GM21737 (cell line): ENCODE results near the gene SLC25A22.

Experiments used
- ATAC-seq: cut with Tn5 transposase; IDR thresholded peaks from one replicate; pipeline ENCODE4 v1.9.1; 2021; ENCODE audit warnings: mild to moderate bottlenecking, moderate library complexity; ENCODE audit not compliant: unreplicated experiment

SLC25A22 gene

DNA sequence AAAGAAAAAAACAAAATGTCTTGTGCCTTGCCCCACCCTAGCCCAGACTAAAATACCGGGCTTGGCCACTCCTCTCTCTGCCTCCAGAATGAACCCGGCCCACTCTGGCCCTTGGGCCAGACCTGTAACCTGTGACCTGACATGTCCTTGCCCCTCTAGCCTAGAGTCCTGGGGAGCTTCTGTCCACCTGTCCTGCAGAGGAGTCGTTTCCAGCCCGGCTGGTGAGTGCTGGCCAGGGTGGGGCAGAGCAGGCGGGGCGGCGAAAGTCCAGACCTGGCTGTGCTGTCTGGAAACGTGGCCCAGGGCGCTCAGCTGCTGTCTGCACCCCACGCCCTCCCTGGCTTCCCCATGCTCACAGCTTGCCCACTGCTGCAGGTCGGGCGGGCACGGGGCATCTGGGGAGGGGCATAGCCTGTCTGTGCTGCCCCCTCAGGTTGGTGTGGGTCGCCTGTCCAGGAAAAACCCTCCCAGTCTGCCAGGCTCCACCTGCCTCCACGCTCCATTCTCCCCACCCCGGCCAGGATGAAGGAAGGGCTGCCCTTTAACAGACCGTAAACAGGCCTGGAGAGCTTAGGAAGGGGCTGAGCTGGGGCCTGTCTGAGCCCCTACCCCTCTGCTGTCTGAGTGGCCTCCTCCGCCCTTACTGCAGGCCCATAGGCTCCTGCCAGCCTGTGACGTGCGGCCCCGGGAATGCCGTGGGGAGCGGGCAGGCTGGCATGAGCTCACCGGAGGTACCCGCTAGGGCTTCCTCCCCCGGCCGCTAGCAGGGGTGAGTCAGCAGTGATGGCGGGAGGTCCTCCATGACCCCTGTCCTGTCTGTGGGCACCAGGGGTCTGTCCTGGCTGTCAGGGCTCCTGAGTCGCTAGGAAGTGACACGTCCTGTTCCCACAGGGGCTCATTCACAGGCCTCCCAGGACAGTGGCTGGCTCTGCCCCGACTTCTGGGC lies 36.6 kb upstream of the SLC25A22 start:
- ATAC-seq = no peak

DNA sequence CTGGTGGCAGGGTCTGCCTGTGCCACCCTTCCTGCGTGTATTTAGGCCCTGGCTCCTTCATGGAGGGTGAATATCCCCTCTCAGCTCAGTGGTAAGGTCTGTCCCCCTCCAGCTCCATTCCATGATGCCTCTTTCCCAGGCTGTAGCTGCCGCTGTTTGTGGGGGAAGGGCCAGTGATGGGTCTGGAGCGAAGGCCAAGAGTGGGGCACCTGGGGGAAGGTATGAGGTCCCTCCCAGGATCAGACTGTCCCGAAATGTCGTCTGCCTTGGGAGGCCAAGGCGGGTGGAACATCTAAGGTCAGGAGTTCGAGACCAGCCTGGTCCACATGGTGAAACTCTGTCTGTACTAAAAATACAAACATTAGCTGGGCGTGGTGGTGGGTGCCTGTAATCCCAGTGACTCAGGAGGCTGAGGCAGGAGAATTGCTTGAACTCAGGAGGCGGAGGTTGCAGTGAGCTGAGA lies 35.8 kb upstream of the SLC25A22 start:
- ATAC-seq = no peak

DNA sequence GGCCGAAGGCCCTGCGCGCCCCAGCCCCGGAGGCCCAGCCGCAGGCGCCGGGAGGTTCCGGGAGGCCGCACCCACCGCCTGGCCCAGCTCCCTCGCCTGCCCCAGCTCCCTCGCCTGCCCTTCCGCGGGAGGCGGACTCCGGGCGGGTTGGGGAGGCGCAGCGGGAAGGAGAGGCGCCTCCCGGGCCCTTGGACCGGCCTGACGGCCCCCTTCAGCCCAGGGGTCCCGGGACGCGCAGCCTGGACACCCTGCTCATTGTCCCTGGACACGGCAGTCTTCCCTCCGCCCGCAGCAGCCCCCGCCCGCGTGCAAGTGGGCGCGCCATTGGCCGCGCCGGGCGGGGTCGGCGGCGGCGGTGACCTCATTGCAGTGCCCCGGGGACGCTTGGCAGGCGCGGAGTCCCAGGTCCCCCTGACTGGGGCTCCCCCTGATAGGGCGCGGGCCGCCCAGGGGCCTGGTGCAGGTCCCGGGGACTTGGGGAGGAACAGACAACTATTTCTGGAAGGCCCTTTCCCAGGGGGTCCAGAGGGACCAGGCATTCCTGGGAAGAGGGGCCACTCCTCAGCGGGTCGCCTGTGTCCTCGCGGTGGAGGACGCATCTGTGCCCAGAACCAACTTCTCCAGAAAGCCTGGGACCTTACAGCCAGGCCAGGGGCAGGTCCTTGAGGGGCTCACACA lies 35.2 kb upstream of the SLC25A22 start:
- no peak for ATAC-seq

DNA sequence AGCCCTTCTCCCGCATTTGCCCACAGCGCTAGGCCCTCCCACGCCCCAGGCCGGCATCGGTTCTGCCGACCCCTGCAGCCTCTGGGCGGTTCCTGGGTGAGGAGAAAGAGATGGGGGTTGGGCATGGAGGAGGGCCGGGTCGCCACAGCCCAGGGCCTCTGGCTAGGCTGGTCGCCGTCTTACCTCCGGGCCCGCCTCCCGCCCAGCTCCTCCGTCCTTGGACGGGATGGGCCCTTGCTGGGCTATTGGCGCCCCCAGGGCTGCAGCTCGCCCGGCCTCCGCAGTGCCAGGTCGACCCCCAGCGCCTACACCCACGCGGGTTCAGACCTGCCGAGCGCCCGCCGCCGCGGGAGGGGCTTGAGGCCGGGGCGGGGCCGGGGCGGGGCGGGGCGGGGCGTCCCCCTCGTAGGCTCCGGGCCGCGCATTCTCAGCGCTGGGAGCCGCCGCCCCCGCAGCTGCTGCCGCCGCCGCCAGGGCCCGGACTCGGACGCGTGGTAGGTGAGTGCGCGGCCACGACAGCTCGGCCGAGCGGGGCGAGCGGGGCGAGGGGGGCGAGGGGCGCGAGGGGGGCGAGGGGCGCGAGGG lies 34.5 kb upstream of the SLC25A22 start, which contains the start of gene CD151:
TSS of gene CD151 (plus strand) at position 424 of the 585 bp plus-strand sequence. CDS start 3,118 bp downstream, outside the sequence.
- ATAC-seq = no peak

DNA sequence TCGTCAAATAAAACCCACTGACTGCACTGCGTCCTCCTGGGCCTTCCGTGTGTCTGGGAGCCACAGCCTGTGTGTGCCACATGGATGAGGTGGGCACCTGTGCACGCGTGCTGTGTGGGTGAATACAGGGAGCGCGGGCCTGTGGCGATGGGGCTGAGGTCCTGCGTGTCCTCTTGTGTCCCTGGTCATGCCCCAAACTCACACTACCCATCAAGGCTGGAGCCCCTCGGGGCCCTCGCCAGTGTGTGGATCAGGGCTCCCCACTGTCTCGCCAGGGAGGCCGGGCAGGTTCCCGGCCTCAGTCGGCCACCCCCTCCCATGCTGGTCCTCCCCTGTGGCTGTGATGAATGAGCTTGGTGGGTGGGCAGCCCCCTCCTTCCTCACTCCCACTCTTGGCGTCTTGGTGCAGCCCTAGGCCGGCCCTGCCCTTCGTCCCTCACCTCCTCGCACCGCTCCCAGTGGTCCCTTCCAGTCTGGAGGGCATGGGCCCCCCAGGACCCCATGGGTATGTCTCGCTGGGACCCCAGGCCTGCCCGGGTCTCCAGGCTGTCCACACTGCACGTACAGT lies 34.0 kb upstream of the SLC25A22 start:
- ATAC-seq = no peak

DNA sequence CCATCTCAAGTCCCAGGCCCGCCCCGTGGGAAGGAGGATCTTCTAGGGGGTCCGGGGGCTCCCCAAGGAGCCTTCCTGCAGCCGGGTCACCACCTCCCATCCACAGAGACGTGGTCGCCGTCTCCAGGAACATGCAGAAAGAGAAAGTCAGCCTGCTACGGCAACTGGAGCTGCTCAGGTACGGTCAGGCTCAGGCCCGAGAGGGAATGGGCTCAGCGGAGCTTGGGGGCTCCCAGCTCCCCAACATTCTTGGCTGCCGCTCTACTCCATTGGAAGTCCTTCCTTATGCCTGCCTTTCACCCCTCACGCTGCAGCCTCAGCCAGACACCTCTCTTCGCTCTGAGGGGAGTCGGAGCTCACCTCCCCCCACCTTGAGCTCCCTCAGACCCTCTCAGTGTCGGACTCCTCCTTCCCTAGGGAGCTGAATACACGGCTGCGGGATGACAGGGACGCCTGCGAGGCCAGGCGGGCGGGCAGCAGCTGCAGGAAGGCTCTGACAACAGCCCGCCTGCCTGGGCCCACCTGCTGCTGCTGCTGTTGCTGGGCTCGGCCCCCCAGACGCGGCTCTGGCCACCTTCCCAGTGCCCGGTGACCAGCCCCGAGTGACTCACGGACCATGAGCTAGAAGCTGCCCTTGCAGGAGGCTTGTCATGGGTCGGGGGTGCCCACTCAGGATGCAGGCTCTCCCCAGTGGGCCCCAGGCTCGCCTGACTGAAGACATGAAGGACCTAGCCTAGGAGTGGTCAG lies 33.2 kb upstream of the SLC25A22 start:
- ATAC-seq = no peak

DNA sequence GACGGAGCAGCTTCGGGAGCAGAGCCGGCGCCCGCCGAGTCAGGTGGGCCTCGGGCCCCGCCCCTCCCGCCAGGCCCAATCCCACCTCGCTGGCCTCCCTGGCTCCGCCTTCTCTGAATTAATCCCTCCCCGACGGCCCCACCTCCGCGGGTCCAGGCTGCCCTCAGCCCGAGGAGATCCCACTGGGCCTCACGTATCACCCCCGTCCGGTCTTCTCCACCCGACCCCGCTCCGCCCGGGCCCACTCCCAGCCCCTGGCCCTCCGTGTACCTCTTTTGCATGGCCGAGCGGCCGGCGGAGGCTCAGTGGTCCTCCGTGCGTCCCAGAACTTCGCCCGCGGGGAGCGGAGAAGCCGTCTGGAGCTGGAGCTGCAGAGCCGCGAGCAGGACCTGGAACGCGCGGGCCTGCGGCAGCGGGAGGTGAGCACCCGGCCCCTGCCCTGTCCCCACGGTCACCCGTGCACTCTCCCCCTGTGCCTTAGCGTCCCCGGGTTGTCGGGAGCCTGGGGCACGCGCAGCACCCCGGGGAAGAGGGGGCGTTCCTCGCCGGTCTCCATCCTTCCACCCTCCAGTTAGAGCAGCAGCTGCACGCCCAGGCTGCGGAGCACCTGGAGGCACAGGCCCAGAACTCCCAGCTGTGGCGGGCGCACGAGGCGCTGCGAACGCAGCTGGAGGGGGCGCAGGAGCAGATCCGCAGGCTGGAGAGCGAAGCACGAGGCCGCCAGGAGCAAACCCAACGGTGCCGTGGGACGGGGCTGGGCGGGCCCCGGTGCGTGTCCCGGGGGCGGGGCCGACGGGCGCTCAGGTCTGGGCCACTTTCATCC lies 32.4 kb upstream of the SLC25A22 start:
- ATAC-seq = no peak

DNA sequence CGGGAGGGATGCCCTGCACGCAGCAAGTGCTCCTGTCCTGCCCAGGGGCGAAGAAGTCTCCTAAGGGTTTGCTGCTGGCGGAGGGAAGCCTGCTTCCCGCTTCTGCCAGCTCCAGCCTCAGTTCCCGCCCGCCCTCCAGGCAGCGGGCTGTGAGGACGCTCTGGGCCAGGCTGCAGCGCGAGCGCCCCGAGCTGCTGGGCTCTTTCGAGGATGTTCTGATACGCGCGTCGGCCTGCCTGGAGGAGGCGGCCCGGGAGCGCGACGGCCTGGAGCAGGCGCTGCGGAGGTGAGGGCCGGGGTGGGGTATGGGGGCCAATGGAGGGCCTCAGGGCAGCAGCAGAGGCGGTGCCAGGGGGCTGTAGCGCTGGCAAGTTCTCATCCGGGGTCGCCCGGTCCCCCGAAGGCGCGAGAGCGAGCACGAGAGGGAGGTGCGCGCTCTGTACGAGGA lies 31.8 kb upstream of the SLC25A22 start:
- no peak for ATAC-seq

DNA sequence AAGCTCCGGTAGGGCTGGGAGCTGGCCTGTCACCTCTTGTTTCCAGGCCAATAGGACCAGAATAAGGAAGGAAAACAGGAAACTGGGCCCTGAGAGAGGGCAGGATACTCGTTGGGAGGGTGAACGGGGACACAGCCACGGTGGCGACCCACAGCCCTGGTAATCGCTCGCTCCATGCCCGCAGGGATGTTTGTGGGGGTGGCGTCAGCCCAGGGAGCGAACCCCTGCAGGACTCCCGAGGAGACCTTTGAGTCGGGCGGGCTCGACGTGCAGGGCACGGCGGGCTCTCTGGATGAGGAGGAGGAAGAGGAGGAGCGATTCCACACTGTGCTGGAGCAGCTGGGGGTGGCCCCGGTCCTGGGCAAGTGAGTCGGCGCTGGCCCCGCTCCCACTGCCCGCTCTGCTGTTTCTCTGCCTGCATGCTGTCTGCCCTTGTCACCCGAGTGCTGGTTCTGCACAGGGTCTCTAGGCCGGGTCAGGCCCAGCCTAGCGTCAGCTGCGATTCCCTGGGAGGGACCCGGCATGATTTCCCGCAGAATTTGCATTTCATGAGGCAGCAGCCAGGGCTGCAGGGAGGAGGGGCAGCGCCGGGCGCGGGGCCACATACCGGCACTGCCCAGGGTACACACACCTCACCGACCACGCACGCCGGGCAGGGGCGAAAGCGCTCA lies 31.2 kb upstream of the SLC25A22 start:
- ATAC-seq = no peak

DNA sequence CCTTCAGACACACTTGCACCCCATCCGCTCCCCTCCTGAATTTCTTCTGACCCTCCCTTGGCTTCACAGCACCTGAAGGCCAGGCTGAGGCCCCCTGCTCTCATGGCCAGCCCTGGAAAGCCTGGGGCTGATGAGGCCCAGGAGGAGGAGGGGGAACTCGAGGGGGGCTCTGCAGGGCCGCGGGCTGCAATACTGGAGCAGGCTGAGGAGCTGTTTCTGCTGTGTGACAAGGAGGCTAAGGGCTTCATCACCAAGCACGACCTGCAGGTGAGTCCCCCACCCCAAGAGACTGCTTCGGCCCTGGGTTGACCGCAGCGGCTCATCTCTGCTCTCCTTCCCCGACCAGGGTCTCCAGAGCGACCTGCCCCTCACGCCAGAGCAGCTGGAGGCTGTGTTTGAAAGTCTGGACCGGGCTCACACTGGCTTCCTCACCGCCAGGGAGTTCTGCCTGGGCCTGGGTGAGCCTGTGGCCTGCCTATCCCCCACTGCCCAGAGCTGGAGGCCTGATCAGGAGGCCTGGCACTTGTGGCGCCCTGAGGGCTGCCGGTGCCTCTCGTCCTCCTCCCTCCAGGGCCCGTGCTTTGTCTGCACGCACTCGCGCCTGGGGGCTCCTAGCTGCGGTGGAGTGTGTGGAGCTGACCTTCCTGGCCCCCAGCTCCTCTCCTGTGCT lies 30.6 kb upstream of the SLC25A22 start:
- ATAC-seq = no peak

DNA sequence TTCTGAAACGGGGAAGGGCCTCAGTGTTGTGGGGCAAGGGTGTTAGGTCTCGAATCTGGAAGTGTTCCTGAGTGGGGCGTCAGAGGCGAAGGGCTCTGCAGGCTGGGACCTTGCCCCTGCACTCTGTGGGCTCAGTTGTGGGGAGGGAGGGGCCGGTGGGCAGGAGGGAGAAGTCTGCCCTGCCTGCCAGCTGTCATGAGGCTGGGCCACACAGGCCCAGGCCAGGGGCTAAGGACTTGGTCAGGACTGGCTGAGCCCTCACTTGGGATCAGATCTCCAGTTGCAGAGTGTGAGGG lies 29.8 kb upstream of the SLC25A22 start, which contains the start of gene CRACR2B:
TSS of gene CRACR2B (plus strand) at position 23 of the 296 bp plus-strand sequence. CDS start 689 bp downstream, outside the sequence.
- peak; percentile 20 for ATAC-seq

DNA sequence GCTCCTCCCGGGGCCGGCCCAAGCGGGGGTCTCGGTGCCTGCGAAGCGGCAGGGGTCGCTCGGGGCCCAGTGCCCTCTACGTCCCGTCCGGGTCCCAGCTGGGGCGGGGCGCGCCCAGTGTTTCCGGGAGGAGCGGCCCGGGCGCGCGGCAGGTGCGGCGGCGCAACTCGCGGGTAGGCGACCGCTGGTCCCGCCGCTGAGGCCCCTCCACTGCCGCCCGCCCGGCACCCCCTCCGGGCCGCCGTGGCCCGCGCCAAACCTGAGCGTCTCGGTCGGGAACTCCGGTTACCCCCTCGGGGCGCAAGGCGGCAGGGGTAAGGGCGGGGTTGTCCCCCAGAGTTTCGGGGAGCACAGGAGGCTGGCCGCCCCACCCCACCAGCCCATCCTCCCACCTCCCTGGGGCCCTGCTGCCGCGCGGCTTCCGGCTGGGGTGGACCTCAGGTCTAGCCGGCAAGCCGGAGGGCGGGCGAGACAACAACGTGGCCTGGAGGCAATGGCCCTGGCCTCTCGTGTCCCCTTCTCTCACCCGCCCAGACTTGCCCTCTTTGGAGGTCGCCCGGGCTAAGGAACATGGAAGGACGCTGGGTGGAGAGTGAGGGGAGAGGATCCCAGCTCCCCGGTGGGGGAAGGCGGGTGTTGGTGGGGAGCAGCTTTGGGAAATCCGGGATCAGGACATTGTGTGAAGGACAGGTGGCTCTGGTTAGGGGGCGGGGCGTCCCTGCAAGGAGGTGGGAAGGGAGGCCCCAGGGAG lies 29.2 kb upstream of the SLC25A22 start:
- peak; percentile 41 for ATAC-seq

DNA sequence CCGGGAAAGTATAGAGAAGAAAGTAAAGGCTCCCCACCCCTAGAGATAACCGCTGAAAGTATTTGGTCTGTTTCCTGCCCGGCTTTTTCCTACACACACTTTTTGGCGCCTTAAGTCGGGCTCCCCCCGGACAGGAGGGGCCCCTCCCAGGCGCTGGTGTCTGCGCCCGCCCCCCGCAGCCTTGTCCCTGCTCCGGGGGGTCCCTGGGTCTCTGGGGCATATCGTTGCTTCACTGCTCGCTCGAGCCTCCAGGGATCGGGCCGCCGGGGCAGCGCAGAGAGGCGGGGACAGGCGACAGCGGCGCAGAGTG lies 28.7 kb upstream of the SLC25A22 start:
- no peak for ATAC-seq

DNA sequence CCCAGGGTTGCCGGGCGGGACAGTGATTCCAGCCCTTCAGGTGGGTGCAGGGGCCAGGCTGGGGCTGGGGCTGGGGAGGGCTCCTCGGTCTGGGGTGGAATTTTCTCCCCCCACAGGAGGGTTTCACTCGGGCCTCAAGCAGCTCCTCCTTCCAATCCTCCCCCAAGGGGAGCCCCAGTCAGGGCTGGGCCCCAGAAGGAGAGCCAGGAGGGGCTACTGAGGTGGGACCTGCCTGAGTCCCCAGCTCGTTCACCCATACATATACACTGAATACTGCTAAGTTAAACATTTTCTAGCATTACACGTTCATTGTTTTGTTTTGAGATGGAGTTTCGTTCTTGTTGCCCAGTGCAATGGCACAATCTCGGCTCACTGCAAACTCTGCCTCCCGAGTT lies 28.1 kb upstream of the SLC25A22 start:
- no peak for ATAC-seq

DNA sequence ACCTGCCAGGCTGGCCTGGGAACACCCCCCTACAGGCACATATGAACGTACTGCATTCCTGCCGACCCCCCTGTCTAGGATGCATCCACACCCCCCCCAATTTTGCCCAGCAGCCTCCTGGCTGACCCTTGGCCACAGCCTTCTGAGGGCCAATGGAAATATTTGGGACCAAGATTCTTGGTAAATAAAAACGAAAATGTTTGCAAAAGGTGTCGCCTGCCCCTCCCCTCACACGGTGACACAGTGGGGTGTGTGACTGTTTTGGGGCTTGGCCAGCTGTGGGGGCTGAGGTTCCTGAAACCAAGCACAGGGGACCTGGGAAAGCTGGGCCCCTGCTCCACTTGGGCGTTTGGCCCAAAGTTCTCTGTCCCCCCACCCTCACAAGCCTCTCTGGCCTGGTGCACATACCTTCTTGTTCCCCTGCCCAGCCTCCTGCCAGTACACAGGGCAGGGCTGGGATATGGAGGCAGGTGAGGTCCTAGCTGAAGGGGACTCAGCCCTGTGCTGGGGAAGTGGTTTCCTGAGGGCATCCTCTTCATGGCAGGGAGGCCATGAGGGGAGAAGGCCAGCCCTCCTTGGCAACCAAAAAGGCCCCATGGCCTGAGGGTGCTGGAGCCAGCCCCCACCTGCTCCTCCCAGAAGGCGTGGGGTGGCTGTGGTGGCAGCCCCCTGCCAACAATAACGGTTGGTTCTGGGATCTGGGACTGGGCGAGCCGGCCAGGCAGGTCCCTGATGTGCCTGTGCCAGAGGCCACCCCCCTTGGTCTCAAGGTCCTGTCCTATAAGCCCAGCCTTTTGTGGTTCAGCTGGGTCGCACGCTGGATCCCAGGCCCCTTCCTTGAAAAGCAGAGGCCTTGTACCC lies 27.5 kb upstream of the SLC25A22 start:
- ATAC-seq = no peak

DNA sequence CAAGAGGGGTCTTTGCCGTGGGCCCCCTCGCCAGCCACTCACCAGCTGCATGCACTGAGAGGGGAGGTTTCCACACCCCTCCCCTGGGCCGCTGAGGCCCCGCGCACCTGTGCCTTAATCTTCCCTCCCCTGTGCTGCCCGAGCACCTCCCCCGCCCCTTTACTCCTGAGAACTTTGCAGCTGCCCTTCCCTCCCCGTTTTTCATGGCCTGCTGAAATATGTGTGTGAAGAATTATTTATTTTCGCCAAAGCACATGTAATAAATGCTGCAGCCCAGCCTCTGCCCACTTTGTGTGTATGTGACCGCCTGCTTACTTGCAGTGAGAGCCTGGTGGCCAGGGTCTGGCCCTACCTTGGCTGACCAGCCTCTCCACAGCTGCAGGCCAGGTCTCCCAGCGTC lies 26.9 kb upstream of the SLC25A22 start:
- no peak for ATAC-seq

DNA sequence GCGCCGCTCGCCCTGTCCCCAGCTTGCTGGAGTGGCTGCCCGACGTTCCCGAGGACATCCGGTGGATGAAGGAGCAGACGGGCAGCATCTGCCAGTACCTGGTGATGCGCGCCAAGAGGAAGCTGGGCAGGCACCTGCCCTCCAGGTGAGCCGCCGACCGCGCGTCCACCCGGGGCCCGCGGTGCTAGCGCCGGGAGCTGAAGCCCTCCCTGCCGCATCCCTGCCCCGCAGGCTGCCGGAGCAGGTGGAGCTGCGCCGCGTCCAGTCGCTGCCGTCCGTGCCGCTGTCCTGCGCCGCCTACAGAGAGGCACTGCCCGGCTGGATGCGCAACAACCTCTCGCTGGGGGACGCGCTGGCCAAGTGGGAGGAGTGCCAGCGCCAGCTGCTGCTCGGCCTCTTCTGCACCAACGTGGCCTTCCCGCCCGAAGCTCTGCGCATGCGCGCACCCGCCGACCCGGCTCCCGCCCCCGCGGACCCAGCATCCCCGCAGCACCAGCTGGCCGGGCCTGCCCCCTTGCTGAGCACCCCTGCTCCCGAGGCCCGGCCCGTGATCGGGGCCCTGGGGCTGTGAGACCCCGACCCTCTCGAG lies 26.3 kb upstream of the SLC25A22 start:
- ATAC-seq = no peak
